GM23338 (cell line): Measurements from ENCODE around the gene KIF25. TPM values are rescaled to one million over a fixed set of nuclear protein-coding genes. Genes with fewer than 3 reads are reported as not detected.

Source experiments
- ATAC-seq: fragments of 200-7000 bp; cut with Tn5 transposase; 3 replicates; pipeline ENCODE4 v1.9.1; 2020
- DNase-seq: peaks from one replicate; pipeline ENCODE4 v3.0.0-alpha.2; 2015; ENCODE audit warnings: low spot score
- H2AFZ ChIP-seq: fragments of 200-600 bp; sonication (generic); 2 replicates; pipeline ENCODE4 v1.8.0; 2016; ENCODE audit warnings: antibody characterized with exemption, mild to moderate bottlenecking, moderate library complexity
- H3F3A ChIP-seq: fragments of 200-600 bp; sonication (generic); replicated peaks from 2 replicates; pipeline ENCODE4 v1.8.0; 2017; ENCODE audit warnings: antibody characterized with exemption, mixed run types, low read depth
- H3K27ac ChIP-seq: fragments of 200-600 bp; sonication (generic); 2 replicates; pipeline ENCODE4 v1.6.1; 2016; ENCODE audit warnings: low read depth
- H3K27me3 ChIP-seq: fragments of 200-600 bp; sonication (generic); 2 replicates; pipeline ENCODE4 v1.8.0; 2016; ENCODE audit warnings: mild to moderate bottlenecking, mixed run types, moderate library complexity; ENCODE audit not compliant: insufficient read depth
- H3K36me3 ChIP-seq: fragments of 200-600 bp; sonication (generic); 2 replicates; pipeline ENCODE4 v1.8.0; 2016; ENCODE audit warnings: mild to moderate bottlenecking; ENCODE audit not compliant: insufficient read depth
- H3K4me1 ChIP-seq: fragments of 200-600 bp; sonication (generic); 2 replicates; pipeline ENCODE4 v1.8.0; 2016; ENCODE audit warnings: mild to moderate bottlenecking, moderate library complexity; ENCODE audit not compliant: insufficient read depth
- H3K4me2 ChIP-seq: fragments of 200-600 bp; sonication (generic); 2 replicates; pipeline ENCODE4 v1.7.1; 2017; ENCODE audit warnings: mixed run types
- H3K4me3 ChIP-seq: fragments of 200-600 bp; sonication (generic); 2 replicates; pipeline ENCODE4 v1.6.1; 2016; ENCODE audit warnings: mixed run types
- H3K79me2 ChIP-seq: fragments of 200-600 bp; sonication (generic); replicated peaks from 2 replicates; pipeline ENCODE4 v1.8.0; 2017; ENCODE audit warnings: mild to moderate bottlenecking; ENCODE audit not compliant: insufficient read depth
- H3K9me2 ChIP-seq: fragments of 200-600 bp; sonication (generic); 2 replicates; pipeline ENCODE4 v1.8.0; 2017; ENCODE audit not compliant: insufficient read depth
- H4K20me1 ChIP-seq: fragments of 200-600 bp; sonication (generic); replicated peaks from 2 replicates; pipeline ENCODE4 v1.8.0; 2017; ENCODE audit warnings: mild to moderate bottlenecking; ENCODE audit not compliant: insufficient read depth
- H3K27ac Mint-ChIP-seq: 2 replicates; pipeline ENCODE4 v1.8.0; 2020; ENCODE audit warnings: inconsistent platforms, mild to moderate bottlenecking, moderate library complexity, mixed read lengths
- H3K27me3 Mint-ChIP-seq: 3 replicates; pipeline ENCODE4 v1.8.0; 2022; ENCODE audit warnings: low read depth, mild to moderate bottlenecking, moderate library complexity, mixed read lengths, inconsistent platforms; ENCODE audit not compliant: insufficient read depth, poor library complexity
- H3K36me3 Mint-ChIP-seq: 3 replicates; pipeline ENCODE4 v1.8.0; 2021; ENCODE audit warnings: low read depth, mild to moderate bottlenecking, inconsistent platforms, moderate library complexity, mixed read lengths
- H3K4me1 Mint-ChIP-seq: 3 replicates; pipeline ENCODE4 v1.8.0; 2020; ENCODE audit warnings: mild to moderate bottlenecking, inconsistent platforms, mixed read lengths
- H3K4me3 Mint-ChIP-seq: 3 replicates; pipeline ENCODE4 v1.8.0; 2021; ENCODE audit warnings: moderate library complexity, mild to moderate bottlenecking, inconsistent platforms, mixed read lengths
- H3K9me3 Mint-ChIP-seq: 3 replicates; pipeline ENCODE4 v1.8.0; 2020; ENCODE audit warnings: moderate library complexity, mild to moderate bottlenecking, inconsistent platforms, mixed read lengths
- CREB1 ChIP-seq: fragments of 250-450 bp; sonication (Bioruptor Pico); IDR thresholded peaks from 2 replicates; pipeline ENCODE4 v1.5.0; 2020; ENCODE audit warnings: low read depth, mild to moderate bottlenecking, moderate library complexity
- CTCF ChIP-seq, 2 experiments: fragments of 200-600 bp in 1 of 2; sonication (generic) in 1 of 2; conservative IDR thresholded peaks; 2 replicates each; pipeline versions ENCODE4 v1.5.1 to v1.6.1; 2016 to 2017; ENCODE audit warnings: antibody characterized with exemption in 2 of 2, low read depth in 2 of 2, mild to moderate bottlenecking in 2 of 2, moderate library complexity in 1 of 2
- EZH2 ChIP-seq: fragments of 200-600 bp; sonication (generic); IDR thresholded peaks from one replicate; pipeline ENCODE4 v1.8.0; 2017; ENCODE audit warnings: antibody characterized with exemption, mild to moderate bottlenecking, low read depth; ENCODE audit not compliant: unreplicated experiment
- JUNB ChIP-seq: IDR thresholded peaks from one replicate; pipeline ENCODE4 v1.6.1; 2016; ENCODE audit warnings: antibody characterized with exemption; ENCODE audit not compliant: unreplicated experiment
- NANOG ChIP-seq: IDR thresholded peaks from 2 replicates; pipeline ENCODE4 v1.6.1; 2016; ENCODE audit warnings: antibody characterized with exemption, borderline replicate concordance
- STAT1 ChIP-seq: IDR thresholded peaks from one replicate; pipeline ENCODE4 v1.6.1; 2016; ENCODE audit warnings: antibody characterized with exemption; ENCODE audit not compliant: unreplicated experiment
- ZNF114 ChIP-seq: fragments of 250-450 bp; sonication (Bioruptor Pico); IDR thresholded peaks from 2 replicates; pipeline ENCODE4 v1.5.0; 2020; ENCODE audit warnings: mild to moderate bottlenecking, moderate library complexity
- ZNF462 ChIP-seq: fragments of 250-450 bp; sonication (Bioruptor Pico); IDR thresholded peaks from 2 replicates; pipeline ENCODE4 v1.5.0; 2020; ENCODE audit warnings: mild to moderate bottlenecking, moderate library complexity
- polyA plus RNA-seq: library from polyadenylated mRNA; unstranded; fragments of >200 nt; fragmentation: Nextera tagmentation; extraction: Ambion mirVana; gene quantifications from 2 replicates; pipeline ENCODE4 v1.2.1, GENCODE V29; 2016
- total RNA-seq: library from RNA; depleted of rRNA; stranded (reverse); fragments of >200 nt; shearing (Covaris generic); gene quantifications from 2 replicates; pipeline ENCODE4 v1.2.3, GENCODE V29; 2014

The KIF25 gene
- total and polyA plus RNA-seq, 2 experiments from 2014 or later: 0.69 to 0.76 TPM

DNA sequence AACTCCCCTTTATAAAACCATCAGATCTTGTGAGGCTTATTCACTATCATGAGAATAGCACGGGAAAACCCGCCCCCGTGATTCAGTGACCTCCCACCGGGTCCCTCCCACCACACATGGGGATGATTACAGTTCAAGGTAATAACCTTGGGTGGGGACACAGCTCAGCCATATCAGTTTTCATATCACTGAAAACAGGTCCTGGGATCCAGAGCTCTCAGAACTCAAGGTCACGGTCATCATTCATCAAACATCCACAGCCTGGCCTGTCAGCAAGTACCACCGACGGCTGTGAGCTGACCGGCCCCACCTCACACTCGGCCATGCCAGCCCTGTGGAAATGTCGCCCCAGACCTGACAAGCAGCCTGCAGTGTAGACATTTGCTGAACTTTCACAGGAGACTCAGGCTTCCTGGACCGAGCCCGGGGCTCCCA lies 95.6 kb downstream of the KIF25 start:
- H3K4me1 ChIP-seq: no peaks in the 10 kb centered on the region
- H3K27ac ChIP-seq: no peak overlapping the region
- no peaks in the 10 kb centered on the region for H3K79me2 ChIP-seq
- H3K36me3 ChIP-seq: no peaks in the 10 kb centered on the region
- H3K27me3 Mint-ChIP-seq: peaks cover 10% of the 10 kb centered on the region
- H3K4me1 Mint-ChIP-seq: peaks cover 36% of the 10 kb centered on the region
- no peaks in the 10 kb centered on the region for H3K9me2 ChIP-seq
- H3K36me3 Mint-ChIP-seq: no peaks in the 10 kb centered on the region
- H3F3A ChIP-seq: no peaks in the 10 kb centered on the region
- DNase-seq: no peak
- H3K4me2 ChIP-seq: no peak overlapping the region
- no peaks in the 10 kb centered on the region for H3K27me3 ChIP-seq
- TF ChIP-seq ZNF114 (CRISPR knock-in tag) (no peak), JUNB (no peak), ZNF462 (CRISPR knock-in tag) (no peak), CTCF (conservative IDR thresholded peaks at IDR 0.05; ENCODE audit: low read depth in 2 of 2) (no peak)
- no peak overlapping the region for H2AFZ ChIP-seq
- H3K9me3 Mint-ChIP-seq: no peaks in the 10 kb centered on the region; the same call in 2 of the 3 replicates
- ATAC-seq: no peak
- H3K4me3 Mint-ChIP-seq: no peak overlapping the region
- no peak overlapping the region for H3K4me3 ChIP-seq
- H3K27ac Mint-ChIP-seq: no peak overlapping the region
- H4K20me1 ChIP-seq: no peaks in the 10 kb centered on the region

DNA sequence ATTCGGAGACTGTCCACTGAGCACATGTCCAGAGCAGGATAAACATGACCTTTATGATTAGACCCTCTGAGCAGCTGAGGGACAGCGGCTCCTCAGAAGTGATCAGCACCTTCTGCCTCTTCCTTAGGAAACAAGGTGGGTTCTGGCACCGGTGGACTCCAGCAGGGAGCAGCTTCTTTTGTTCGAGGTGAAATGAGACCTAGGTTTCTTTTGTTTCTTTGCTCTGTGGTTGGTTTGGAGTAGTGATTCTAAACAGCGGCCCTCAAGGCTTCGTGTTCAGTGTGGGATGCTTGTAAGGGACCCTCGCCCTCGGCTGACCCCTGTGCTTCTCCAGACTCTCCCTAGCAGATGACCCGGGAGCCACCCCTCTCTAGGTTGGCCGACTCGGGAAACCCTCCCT lies 96.2 kb downstream of the KIF25 start:
- H3K79me2 ChIP-seq: no peaks in the 10 kb centered on the region
- H4K20me1 ChIP-seq: no peaks in the 10 kb centered on the region
- H3K36me3 ChIP-seq: no peaks in the 10 kb centered on the region
- H3K4me1 ChIP-seq: no peaks in the 10 kb centered on the region
- H3F3A ChIP-seq: no peaks in the 10 kb centered on the region
- no peaks in the 10 kb centered on the region for H3K27me3 ChIP-seq
- no peak overlapping the region for H3K4me2 ChIP-seq
- no peak overlapping the region for H3K4me3 ChIP-seq
- Mint-ChIP-seq H3K36me3 (no peaks in the 10 kb centered on the region), H3K4me1 (peaks cover 34% of the 10 kb centered on the region), H3K27ac (no peak overlapping the region), H3K4me3 (no peak overlapping the region), H3K27me3 (peaks cover 7% of the 10 kb centered on the region), H3K9me3 (no peaks in the 10 kb centered on the region; the same call in 2 of the 3 replicates)
- H3K27ac ChIP-seq: no peak overlapping the region
- ATAC-seq (no peak), DNase-seq (no peak)
- no peak overlapping the region for H2AFZ ChIP-seq
- no peaks in the 10 kb centered on the region for H3K9me2 ChIP-seq
- TF ChIP-seq NANOG (no peak), CREB1 (CRISPR knock-in tag) (no peak), ZNF114 (CRISPR knock-in tag) (no peak), EZH2 (no peak), CTCF (conservative IDR thresholded peaks at IDR 0.05; ENCODE audit: low read depth in 2 of 2) (no peak), STAT1 (no peak)
